ENCODE results near the gene ADAM12. TPM values are rescaled to one million over a fixed set of nuclear protein-coding genes. Genes with fewer than 3 reads are reported as not detected.

Gene ADAM12
- total RNA-seq: 0.33 and 0.37 TPM in 2 replicates
- 0.22 and 0.27 TPM in 2 replicates for polyA plus RNA-seq
- 0.18 and 0.22 TPM in 2 replicates for polyA plus RNA-seq (2011; cell fraction: cytosol; rRNA removed)
- polyA plus RNA-seq (2011; cell fraction: nucleus; rRNA removed): 0.52 and 0.57 TPM in 2 replicates
- polyA plus RNA-seq (2012): 0.23 and 0.41 TPM in 2 replicates
- polyA minus RNA-seq: 0.34 and 0.96 TPM in 2 replicates
- 5.3 TPM for polyA minus RNA-seq (2011; cell fraction: cytosol; rRNA and poly(A)+ RNA removed)
- 0.34 and 0.43 TPM in 2 replicates for polyA minus RNA-seq (2011; cell fraction: nucleus; rRNA and poly(A)+ RNA removed)
- Bru-seq, nascent RNA: percentile 9 among the genes with signal in this experiment
- percentile 8 among the genes with signal in this experiment for BruChase-seq, experiment 1, labeled RNA remaining after a 6-hour chase
- percentile 11 among the genes with signal in this experiment for BruChase-seq, experiment 2, labeled RNA remaining after a 2-hour chase
- long read RNA-seq: 0 reads

- dilution Hi-C loops (cut with MboI; ENCODE audit: extremely low pct_ligation_motif_present, low sequenced_read_pairs): no loop called here
- ChIA-PET POLR2A (no interaction called here), CTCF (interaction anchor here (1.1 to 2.7 kb wide), 3 partner anchors 11 to 454 kb away, joined by 4 to 28 read pairs (median 7); no protein-coding TSS in a partner anchor)
- BruUV-seq (replicated peaks): no TSS peak
- DNase-seq (ENCODE audit: low read depth, low spot score) (peak; percentile 10), FAIRE-seq (peak; percentile 15)
- H3K9ac ChIP-seq (replicated peaks; ENCODE audit: extremely low read depth, insufficient read depth, low read length): no peak within 1 kb of the TSS
- no peaks in the 10 kb centered on the region for H3K36me3 ChIP-seq (ENCODE audit: control insufficient read depth in 2 of 2, extremely low read depth in 1 of 2, insufficient read depth in 2 of 2, low read length in 2 of 2)
- H3K9me3 ChIP-seq (replicated peaks; ENCODE audit: control insufficient read depth, insufficient read depth, low read length): no peaks in the 10 kb centered on the region
- H3K27ac ChIP-seq (ENCODE audit: insufficient read depth, low read depth, low read length): no peak within 1 kb of the TSS
- H3K27me3 ChIP-seq (ENCODE audit: control insufficient read depth in 2 of 2, insufficient read depth in 2 of 2, low read length in 2 of 2): peaks cover 3 to 22% of the 10 kb centered on the region in 2 experiments
- no peaks in the 10 kb centered on the region for H3K79me2 ChIP-seq (ENCODE audit: control insufficient read depth, insufficient read depth, low read length)
- H3K4me1 ChIP-seq (ENCODE audit: control insufficient read depth, extremely low read depth, insufficient read depth, low read length): no peaks in the 10 kb centered on the region
- peak within 1 kb of the TSS; percentile 71 for H3K4me2 ChIP-seq (ENCODE audit: insufficient read depth, low read length)
- TF ChIP-seq EZH2 (IDR thresholded peaks at IDR 0.05; ENCODE audit: borderline replicate concordance, low read depth, low read length, severe bottlenecking) (no peak), GATA2 (IDR thresholded peaks at IDR 0.05; ENCODE audit: insufficient read depth, insufficient read length, low read depth, low read length) (no peak), JUN (IDR thresholded peaks at IDR 0.05; ENCODE audit: borderline replicate concordance, insufficient read depth, insufficient read length, low read depth) (no peak)
- H4K20me1 ChIP-seq (replicated peaks; ENCODE audit: control insufficient read depth, extremely low read depth, insufficient read depth, low read length): no peaks in the 10 kb centered on the region
- intact Hi-C loops (cut with micrococcal nuclease): loop anchor here (1.0 to 10.0 kb wide), 5 partner anchors 293 to 643 kb away; no protein-coding TSS in a partner anchor
- H3K4me3 ChIP-seq (replicated peaks in 1 of 3; ENCODE audit: insufficient read depth in 1 of 3, low read depth in 1 of 3, low read length in 3 of 3): peak within 1 kb of the TSS in 2 of 3 experiments; percentile 32 to 33
- no peaks in the 10 kb centered on the region for H3K9me1 ChIP-seq (replicated peaks; ENCODE audit: control insufficient read depth, extremely low read depth, insufficient read depth, low read length)
- H2AFZ ChIP-seq (ENCODE audit: low read depth, low read length): peak within 1 kb of the TSS; percentile 50
Observed at GRCh38 chr10:126387931-126388911, at the start of gene ADAM12. Gene ADAM12 (minus strand): TSS chr10:126388477. CDS start chr10:126388145, 332 bp downstream.
